GM19025 (cell line): ENCODE results near the gene SMARCD2.
"Not testable (repeated sequence)": the region's sequence is repeated elsewhere in the genome, so short reads cannot be mapped to it uniquely, and the experiment has no call there.

ENCODE experiments used
- ATAC-seq: cut with Tn5 transposase; IDR thresholded peaks from one replicate; pipeline ENCODE4 v1.9.1; 2021; ENCODE audit warnings: mild to moderate bottlenecking, low read depth, moderate library complexity; ENCODE audit not compliant: unreplicated experiment

SMARCD2 gene

GRCh38 chr17:63853260-63853659, 10.8 kb upstream of the SMARCD2 start:
- ATAC-seq, result no peak

- ATAC-seq, result no peak
Observed at GRCh38 chr17:63850401-63850800, 7.9 kb upstream of the SMARCD2 start.

GRCh38 chr17:63848834-63849689, 6.6 kb upstream of the SMARCD2 start:
- ATAC-seq, result peak; percentile 92

GRCh38 chr17:63847525-63848249, 5.2 kb upstream of the SMARCD2 start:
- ATAC-seq, result no peak

- ATAC-seq, result no peak
Observed at GRCh38 chr17:63845509-63845908, 3.0 kb upstream of the SMARCD2 start.

GRCh38 chr17:63843910-63844677, 1.6 kb upstream of the SMARCD2 start:
- no peak for ATAC-seq

GRCh38 chr17:63843387-63843888, 953 bp upstream of the SMARCD2 start:
- not testable (repeated sequence) for ATAC-seq

GRCh38 chr17:63842173-63842539, 329 bp downstream of the SMARCD2 start:
- ATAC-seq, result peak; percentile 28

- no peak for ATAC-seq
Observed at GRCh38 chr17:63841350-63842172, 924 bp downstream of the SMARCD2 start.

- no peak for ATAC-seq
Observed at GRCh38 chr17:63840591-63841349, 1.7 kb downstream of the SMARCD2 start.

- no peak for ATAC-seq
Observed at GRCh38 chr17:63838631-63839171, 3.8 kb downstream of the SMARCD2 start.

GRCh38 chr17:63837962-63838600, 4.4 kb downstream of the SMARCD2 start:
- no peak for ATAC-seq

GRCh38 chr17:63837480-63837879, 5.0 kb downstream of the SMARCD2 start:
- no peak for ATAC-seq

GRCh38 chr17:63836811-63837210, 5.7 kb downstream of the SMARCD2 start:
- no peak for ATAC-seq

GRCh38 chr17:63835167-63835720, 7.2 kb downstream of the SMARCD2 start:
- no peak for ATAC-seq

- peak; percentile 60 for ATAC-seq
Observed at GRCh38 chr17:63834431-63835166, 7.9 kb downstream of the SMARCD2 start.

- no peak for ATAC-seq
Observed at GRCh38 chr17:63833741-63834373, 8.6 kb downstream of the SMARCD2 start.
